HepG2 (cell line): ENCODE data around the gene BEST2. TPM values are rescaled to one million over a fixed set of nuclear protein-coding genes. Genes with fewer than 3 reads are reported as not detected.

ENCODE experiments used
- CCDC6 ChIP-seq: sonication (generic); formaldehyde crosslinking; IDR thresholded peaks from 2 replicates; pipeline ENCODE4 v1.8.1; 2022; ENCODE audit warnings: mild to moderate bottlenecking, missing genetic modification reagents, moderate library complexity
- CHD4 ChIP-seq: fragments of 200-600 bp; sonication (generic); IDR thresholded peaks from 2 replicates; pipeline ENCODE4 v1.7.0; 2017; ENCODE audit warnings: mild to moderate bottlenecking, low read length, borderline replicate concordance
- EP300 ChIP-seq, 3 experiments: sonication (generic) in 1 of 3; formaldehyde crosslinking in 1 of 3; IDR thresholded peaks; 2 replicates each; pipeline versions ENCODE4 v1.5.1 to v1.6.1; 2011 to 2020; ENCODE audit warnings: low read depth in 2 of 3, low read length in 2 of 3, borderline replicate concordance in 1 of 3, improper control_type of control experiment in 1 of 3, mild to moderate bottlenecking in 1 of 3, missing genetic modification reagents in 1 of 3, moderate library complexity in 1 of 3
- GABPB1 ChIP-seq: IDR thresholded peaks from 2 replicates; pipeline ENCODE4 v1.6.1; 2016; ENCODE audit warnings: mild to moderate bottlenecking, missing genetic modification reagents, moderate library complexity, missing compliant biosample characterization
- HDAC1 ChIP-seq: sonication (generic); formaldehyde crosslinking; IDR thresholded peaks from 2 replicates; pipeline ENCODE4 v1.5.1; 2020; ENCODE audit warnings: mild to moderate bottlenecking, missing genetic modification reagents
- HNF4G ChIP-seq, 2 experiments: sonication (generic) in 1 of 2; formaldehyde crosslinking in 1 of 2; IDR thresholded peaks; 2 replicates each; pipeline versions ENCODE4 v1.4.0 to v1.6.1; 2011 to 2020; ENCODE audit warnings: borderline replicate concordance in 2 of 2, low read depth in 2 of 2, mild to moderate bottlenecking in 2 of 2, low read length in 1 of 2, missing genetic modification reagents in 1 of 2, moderate library complexity in 1 of 2
- HOXD1 ChIP-seq: sonication (generic); formaldehyde crosslinking; IDR thresholded peaks from 2 replicates; pipeline ENCODE4 v1.5.0; 2020; ENCODE audit warnings: missing genetic modification reagents
- KLF6 ChIP-seq: IDR thresholded peaks from 2 replicates; pipeline ENCODE4 v1.8.0; 2016; ENCODE audit warnings: missing biosample characterization, missing genetic modification reagents
- MEF2D ChIP-seq: sonication (generic); formaldehyde crosslinking; IDR thresholded peaks from 2 replicates; pipeline ENCODE4 v1.5.1; 2020; ENCODE audit warnings: mild to moderate bottlenecking, missing genetic modification reagents
- NR3C1 ChIP-seq: sonication (generic); formaldehyde crosslinking; IDR thresholded peaks from 2 replicates; pipeline ENCODE4 v1.4.0; 2020; ENCODE audit warnings: missing genetic modification reagents
- POLR2A ChIP-seq, 2 experiments: IDR thresholded peaks; 2 replicates each; pipeline ENCODE4 v1.6.1; 2011; ENCODE audit warnings: low read depth in 2 of 2, low read length in 2 of 2, mild to moderate bottlenecking in 1 of 2, moderate library complexity in 1 of 2; ENCODE audit not compliant: insufficient read depth in 1 of 2
- TOPORS ChIP-seq: sonication (generic); formaldehyde crosslinking; IDR thresholded peaks from 2 replicates; pipeline ENCODE4 v1.8.0; 2023; ENCODE audit warnings: mild to moderate bottlenecking, missing genetic modification reagents
- ZBTB38 ChIP-seq: sonication (generic); formaldehyde crosslinking; IDR thresholded peaks from 2 replicates; pipeline ENCODE4 v1.5.1; 2020; ENCODE audit warnings: mild to moderate bottlenecking, missing genetic modification reagents
- ZNF121 ChIP-seq: sonication (generic); formaldehyde crosslinking; IDR thresholded peaks from 2 replicates; pipeline ENCODE4 v1.5.0; 2020; ENCODE audit warnings: mild to moderate bottlenecking, missing genetic modification reagents
- ZNF354B ChIP-seq: sonication (generic); formaldehyde crosslinking; IDR thresholded peaks from 2 replicates; pipeline ENCODE4 v1.8.0; 2022; ENCODE audit warnings: mild to moderate bottlenecking, missing genetic modification reagents
- ZNF552 ChIP-seq: sonication (generic); formaldehyde crosslinking; IDR thresholded peaks from 2 replicates; pipeline ENCODE4 v1.9.0; 2022; ENCODE audit warnings: missing genetic modification reagents, mild to moderate bottlenecking, borderline replicate concordance
- ZNF792 ChIP-seq: IDR thresholded peaks from 2 replicates; pipeline ENCODE4 v1.6.1; 2016
- polyA plus RNA-seq, 8 experiments: library from polyadenylated mRNA; depleted of rRNA in 3 of 8; stranded (reverse) in 7 of 8; unstranded in 1 of 8; fragments of >200 nt; fragmentation: Illumina TruSeq in 4 of 8; extraction: Trizol in 4 of 8; gene quantifications; 2 replicates each; pipeline versions ENCODE4 v1.2.1 to v1.2.3, GENCODE V29; 2011 to 2016; ENCODE audit warnings: low read depth in 4 of 8, missing spikeins in 1 of 8, mixed read lengths in 1 of 8; ENCODE audit not compliant: insufficient read depth in 1 of 8
- total RNA-seq, 5 experiments: library from RNA; depleted of rRNA; stranded (reverse); fragments of >200 nt; fragmentation: Illumina TruSeq; extraction: Trizol; gene quantifications; 2 replicates each; pipeline ENCODE4 v1.2.3, GENCODE V29; 2016; ENCODE audit warnings: low read depth in 1 of 5
- TF ChIP-seq, protein P1 (sequence below): sonication (generic); formaldehyde crosslinking; IDR thresholded peaks from 2 replicates; pipeline ENCODE4 v1.4.0; 2020; ENCODE audit warnings: mild to moderate bottlenecking, missing genetic modification reagents
- TF ChIP-seq, protein P2 (sequence below): IDR thresholded peaks from 2 replicates; pipeline ENCODE4 v1.6.1; 2016; ENCODE audit warnings: control low read depth
- TF ChIP-seq, protein P3 (sequence below): sonication (generic); formaldehyde crosslinking; IDR thresholded peaks from 2 replicates; pipeline ENCODE4 v1.8.1; 2022; ENCODE audit warnings: mild to moderate bottlenecking, missing genetic modification reagents
- TF ChIP-seq, protein P4 (sequence below): sonication (generic); formaldehyde crosslinking; IDR thresholded peaks from 2 replicates; pipeline ENCODE4 v1.4.0; 2020; ENCODE audit warnings: mild to moderate bottlenecking, low read depth, missing genetic modification reagents
- TF ChIP-seq, protein P5 (sequence below): sonication (generic); formaldehyde crosslinking; IDR thresholded peaks from 2 replicates; pipeline ENCODE4 v1.5.0; 2020; ENCODE audit warnings: missing genetic modification reagents

Gene BEST2
- total and polyA plus RNA-seq, 2 of the 13 experiments (the other 11 are each of a cell fraction or from before 2014, with no cell fraction given) = not detected

DNA sequence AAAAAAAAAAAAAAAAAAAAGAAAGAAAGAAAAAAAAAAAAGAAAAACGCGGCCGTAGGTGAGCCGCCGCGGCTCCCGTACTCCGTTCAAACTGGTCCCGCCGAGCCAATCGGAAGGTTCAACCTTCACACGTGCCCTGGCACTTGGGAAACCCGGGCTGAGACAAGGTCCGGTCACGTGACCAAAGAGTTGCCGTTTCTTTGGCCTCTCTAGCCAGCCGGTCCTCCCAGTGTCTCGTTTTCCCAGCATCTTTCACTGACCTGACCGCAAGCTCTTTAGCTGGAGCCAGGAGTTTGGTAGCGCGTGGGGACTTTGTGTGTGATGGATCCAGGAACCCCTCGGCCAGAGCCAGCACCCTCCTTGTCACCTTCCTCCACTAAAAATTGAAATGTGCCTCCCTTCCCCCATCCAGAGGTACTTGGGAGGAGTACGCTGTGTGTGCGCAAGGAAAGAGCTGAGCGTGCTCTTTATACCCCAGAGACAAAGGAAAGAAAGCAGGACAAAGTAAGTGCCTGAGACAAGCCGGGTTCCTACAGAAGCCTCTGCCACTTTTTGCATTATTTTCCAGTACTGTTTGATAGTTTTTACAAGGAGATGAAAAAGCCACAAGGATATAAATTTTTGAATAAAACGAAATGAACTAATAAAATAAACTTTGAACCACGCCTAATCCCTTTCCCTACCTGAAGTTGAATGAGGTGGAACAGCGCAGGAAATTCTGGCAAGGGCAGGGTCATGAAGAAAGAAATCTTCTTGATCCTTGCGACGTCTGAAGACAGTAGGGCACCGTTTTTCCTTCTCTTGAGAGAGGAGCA lies 28.8 kb upstream of the BEST2 start (continued):
- TF ChIP-seq ZNF792 (peak; percentile 71), CHD4 (no peak), CCDC6 (CRISPR knock-in tag) (peak; percentile 19; the same call in 1 of the 2 replicates), HDAC1 (CRISPR knock-in tag) (peak; percentile 80), HNF4G (IDR thresholded peaks at IDR 0.05; ENCODE audit: borderline replicate concordance, low read depth, low read length) (no peak), HNF4G (CRISPR knock-in tag; IDR thresholded peaks at IDR 0.05; ENCODE audit: borderline replicate concordance, low read depth) (no peak), GABPB1 (CRISPR knock-in tag) (peak; percentile 95), EP300 (IDR thresholded peaks at IDR 0.05; ENCODE audit: low read depth in 2 of 2, low read length in 2 of 2) (no peak), EP300 (CRISPR knock-in tag; IDR thresholded peaks at IDR 0.05; ENCODE audit: borderline replicate concordance) (no peak), TOPORS (CRISPR knock-in tag) (0 out of 2 replicates have a peak, but pooled peaks have one; percentile 14), ZNF121 (CRISPR knock-in tag) (no peak), HOXD1 (CRISPR knock-in tag) (no peak), NR3C1 (CRISPR knock-in tag) (no peak), ZNF354B (CRISPR knock-in tag) (no peak), KLF6 (CRISPR knock-in tag) (0 out of 2 replicates have a peak, but pooled peaks have one; percentile 44), POLR2A (IDR thresholded peaks at IDR 0.05; ENCODE audit: insufficient read depth in 1 of 2, low read depth in 2 of 2, low read length in 2 of 2) (peak; percentile 69 to 75), ZBTB38 (CRISPR knock-in tag) (0 out of 2 replicates have a peak, but pooled peaks have one; percentile 38), MEF2D (CRISPR knock-in tag) (no peak), ZNF552 (CRISPR knock-in tag) (0 out of 2 replicates have a peak, but pooled peaks have one; percentile 34)
- TF ChIP-seq, protein P1, sequence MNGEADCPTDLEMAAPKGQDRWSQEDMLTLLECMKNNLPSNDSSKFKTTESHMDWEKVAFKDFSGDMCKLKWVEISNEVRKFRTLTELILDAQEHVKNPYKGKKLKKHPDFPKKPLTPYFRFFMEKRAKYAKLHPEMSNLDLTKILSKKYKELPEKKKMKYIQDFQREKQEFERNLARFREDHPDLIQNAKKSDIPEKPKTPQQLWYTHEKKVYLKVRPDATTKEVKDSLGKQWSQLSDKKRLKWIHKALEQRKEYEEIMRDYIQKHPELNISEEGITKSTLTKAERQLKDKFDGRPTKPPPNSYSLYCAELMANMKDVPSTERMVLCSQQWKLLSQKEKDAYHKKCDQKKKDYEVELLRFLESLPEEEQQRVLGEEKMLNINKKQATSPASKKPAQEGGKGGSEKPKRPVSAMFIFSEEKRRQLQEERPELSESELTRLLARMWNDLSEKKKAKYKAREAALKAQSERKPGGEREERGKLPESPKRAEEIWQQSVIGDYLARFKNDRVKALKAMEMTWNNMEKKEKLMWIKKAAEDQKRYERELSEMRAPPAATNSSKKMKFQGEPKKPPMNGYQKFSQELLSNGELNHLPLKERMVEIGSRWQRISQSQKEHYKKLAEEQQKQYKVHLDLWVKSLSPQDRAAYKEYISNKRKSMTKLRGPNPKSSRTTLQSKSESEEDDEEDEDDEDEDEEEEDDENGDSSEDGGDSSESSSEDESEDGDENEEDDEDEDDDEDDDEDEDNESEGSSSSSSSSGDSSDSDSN = no peak
- TF ChIP-seq, protein P2, sequence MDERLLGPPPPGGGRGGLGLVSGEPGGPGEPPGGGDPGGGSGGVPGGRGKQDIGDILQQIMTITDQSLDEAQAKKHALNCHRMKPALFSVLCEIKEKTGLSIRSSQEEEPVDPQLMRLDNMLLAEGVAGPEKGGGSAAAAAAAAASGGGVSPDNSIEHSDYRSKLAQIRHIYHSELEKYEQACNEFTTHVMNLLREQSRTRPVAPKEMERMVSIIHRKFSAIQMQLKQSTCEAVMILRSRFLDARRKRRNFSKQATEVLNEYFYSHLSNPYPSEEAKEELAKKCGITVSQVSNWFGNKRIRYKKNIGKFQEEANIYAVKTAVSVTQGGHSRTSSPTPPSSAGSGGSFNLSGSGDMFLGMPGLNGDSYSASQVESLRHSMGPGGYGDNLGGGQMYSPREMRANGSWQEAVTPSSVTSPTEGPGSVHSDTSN = peak; percentile 23; the same call in 1 of the 2 replicates
- TF ChIP-seq, protein P3, sequence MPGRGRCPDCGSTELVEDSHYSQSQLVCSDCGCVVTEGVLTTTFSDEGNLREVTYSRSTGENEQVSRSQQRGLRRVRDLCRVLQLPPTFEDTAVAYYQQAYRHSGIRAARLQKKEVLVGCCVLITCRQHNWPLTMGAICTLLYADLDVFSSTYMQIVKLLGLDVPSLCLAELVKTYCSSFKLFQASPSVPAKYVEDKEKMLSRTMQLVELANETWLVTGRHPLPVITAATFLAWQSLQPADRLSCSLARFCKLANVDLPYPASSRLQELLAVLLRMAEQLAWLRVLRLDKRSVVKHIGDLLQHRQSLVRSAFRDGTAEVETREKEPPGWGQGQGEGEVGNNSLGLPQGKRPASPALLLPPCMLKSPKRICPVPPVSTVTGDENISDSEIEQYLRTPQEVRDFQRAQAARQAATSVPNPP (CRISPR knock-in tag) = no peak
- TF ChIP-seq, protein P4, sequence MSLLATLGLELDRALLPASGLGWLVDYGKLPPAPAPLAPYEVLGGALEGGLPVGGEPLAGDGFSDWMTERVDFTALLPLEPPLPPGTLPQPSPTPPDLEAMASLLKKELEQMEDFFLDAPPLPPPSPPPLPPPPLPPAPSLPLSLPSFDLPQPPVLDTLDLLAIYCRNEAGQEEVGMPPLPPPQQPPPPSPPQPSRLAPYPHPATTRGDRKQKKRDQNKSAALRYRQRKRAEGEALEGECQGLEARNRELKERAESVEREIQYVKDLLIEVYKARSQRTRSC (CRISPR knock-in tag) = no peak
- TF ChIP-seq, protein P5, sequence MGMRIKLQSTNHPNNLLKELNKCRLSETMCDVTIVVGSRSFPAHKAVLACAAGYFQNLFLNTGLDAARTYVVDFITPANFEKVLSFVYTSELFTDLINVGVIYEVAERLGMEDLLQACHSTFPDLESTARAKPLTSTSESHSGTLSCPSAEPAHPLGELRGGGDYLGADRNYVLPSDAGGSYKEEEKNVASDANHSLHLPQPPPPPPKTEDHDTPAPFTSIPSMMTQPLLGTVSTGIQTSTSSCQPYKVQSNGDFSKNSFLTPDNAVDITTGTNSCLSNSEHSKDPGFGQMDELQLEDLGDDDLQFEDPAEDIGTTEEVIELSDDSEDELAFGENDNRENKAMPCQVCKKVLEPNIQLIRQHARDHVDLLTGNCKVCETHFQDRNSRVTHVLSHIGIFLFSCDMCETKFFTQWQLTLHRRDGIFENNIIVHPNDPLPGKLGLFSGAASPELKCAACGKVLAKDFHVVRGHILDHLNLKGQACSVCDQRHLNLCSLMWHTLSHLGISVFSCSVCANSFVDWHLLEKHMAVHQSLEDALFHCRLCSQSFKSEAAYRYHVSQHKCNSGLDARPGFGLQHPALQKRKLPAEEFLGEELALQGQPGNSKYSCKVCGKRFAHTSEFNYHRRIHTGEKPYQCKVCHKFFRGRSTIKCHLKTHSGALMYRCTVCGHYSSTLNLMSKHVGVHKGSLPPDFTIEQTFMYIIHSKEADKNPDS (CRISPR knock-in tag) = no peak
